Adrenal gland (tissue), 12 donors: ENCODE results near the gene KRTAP10-10. TPM values are rescaled to one million over a fixed set of nuclear protein-coding genes. Genes with fewer than 3 reads are reported as not detected.

Experiments used
- DNase-seq, 7 donors: peaks; one replicate each; pipeline ENCODE4 v3.0.0-alpha.2; 2019 to 2020
- H3K27ac ChIP-seq, 5 donors: fragments of 200-600 bp; sonication (generic) in 4 of 5; 1 replicate in 3 of 5; 2 replicates in 2 of 5; pipeline versions ENCODE4 v1.5.1 to v1.8.0; 2016 to 2020; ENCODE audit warnings: mild to moderate bottlenecking in 1 of 5
- H3K27me3 ChIP-seq: fragments of 200-600 bp; 2 replicates; pipeline ENCODE4 v1.8.0; 2021
- H3K36me3 ChIP-seq, 2 donors: fragments of 200-600 bp; replicated peaks in 1 of 2; 1 replicate in 1 of 2; 2 replicates in 1 of 2; pipeline versions ENCODE4 v1.5.1 to v1.8.0; 2018 to 2022
- H3K4me1 ChIP-seq, 2 donors: fragments of 200-600 bp; replicated peaks in 1 of 2; 1 replicate in 1 of 2; 2 replicates in 1 of 2; pipeline versions ENCODE4 v1.5.1 to v1.8.0; 2018 to 2021
- H3K4me3 ChIP-seq, 4 donors: fragments of 200-600 bp; sonication (generic) in 3 of 4; one replicate each; pipeline ENCODE4 v1.5.1; 2016 to 2018
- H3K9me3 ChIP-seq, 3 donors: fragments of 200-600 bp; sonication (generic) in 1 of 3; replicated peaks in 1 of 3; 1 replicate in 2 of 3; 2 replicates in 1 of 3; pipeline versions ENCODE4 v1.5.1 to v1.8.0; 2016 to 2021
- CTCF ChIP-seq, 6 experiments: fragments of 450-650 bp in 4 of 6; fragments of 200-600 bp in 2 of 6; sonication (generic) in 1 of 6; IDR thresholded peaks; 1 replicate in 5 of 6; 2 replicates in 1 of 6; pipeline versions ENCODE4 v1.5.1 to v1.8.0; 2016 to 2021; ENCODE audit warnings: antibody characterized with exemption in 6 of 6, mild to moderate bottlenecking in 2 of 6, moderate library complexity in 1 of 6
- POLR2A ChIP-seq, 2 donors: fragments of 450-650 bp; IDR thresholded peaks; one replicate each; pipeline ENCODE4 v1.6.1; 2017; ENCODE audit warnings: antibody characterized with exemption in 2 of 2, mild to moderate bottlenecking in 2 of 2, moderate library complexity in 1 of 2
- WGBS, 4 donors: extraction: QIAGEN DNeasy Blood & Tissue Kit in 2 of 4; methylation state at CpG; one replicate each; pipeline versions ENCODE4 v1.1.5 to v1.1.7; 2013 to 2017; 5-methylcytosine and 5-hydroxymethylcytosine counted together
- intact Hi-C, 2 donors: fragments of 100-400 bp; cut with DNase I; formaldehyde crosslinking; loops; one replicate each; pipeline versions ENCODE4 v1.14.1 to v1.15.0; 2022 to 2023
- polyA plus RNA-seq, 3 donors: library from polyadenylated mRNA; stranded (reverse); fragments of 200-250 nt in 2 of 3; fragments of 350-450 nt in 1 of 3; fragmentation: Illumina TruSeq in 1 of 3; extraction: RNeasy Lipid Tissue Mini Kit (QIAGEN cat#74804) in 1 of 3; gene quantifications; one replicate each; pipeline ENCODE4 v1.2.3, GENCODE V29; 2013 to 2014
- total RNA-seq, 9 donors: library from RNA; depleted of rRNA in 4 of 9; stranded (reverse); fragments of >200 nt in 4 of 9; fragments of 120-200 nt in 1 of 9; fragmentation: NEBNext Ultra II Directional in 1 of 9; extraction: Animal tissue kit (Norgen Biotek cat#: 25700) in 1 of 9; gene quantifications; one replicate each; pipeline versions ENCODE4 v1.1.0 to v1.2.4, GENCODE V29; 2013 to 2023
- donor health status: healthy with polysubstance abuse.
- donor health status: Bipolar disorder and iron deficiency.
- donor health status: DM: yes; HTN: yes; CAD: no.
- donor health status: DM: no; HTN: no; CAD: no.
- donor health status: DM: no; HTN: no; CAD: no.
- donor health status: DM: yes; HTN: yes; CAD: no.

Gene KRTAP10-10
- total and polyA plus RNA-seq, 12 donors: not detected

- Histone ChIP-seq H3K27me3 (peaks cover 3% of the 10 kb centered on the region), H3K36me3 (no peaks in the 10 kb centered on the region), H3K4me1 (no peaks in the 10 kb centered on the region), H3K9me3 (no peaks in the 10 kb centered on the region), H3K27ac (no peak within 1 kb of the TSS), H3K4me3 (no peak within 1 kb of the TSS)
- intact Hi-C loops: no loop called here
- no peak for DNase-seq
- WGBS, 4 donors: 41 to 73% (median 63%) methylated on average over 6 to 9 of the region's 9 CpGs
- TF ChIP-seq POLR2A (IDR thresholded peaks at IDR 0.05) (no peak), CTCF (IDR thresholded peaks at IDR 0.05) (no peak)
Measured at GRCh38 chr21:44654576-44655175, 17.5 kb downstream of the KRTAP10-10 start, which contains the start of gene KRTAP12-4. Gene KRTAP12-4, minus strand, starts transcription at chr21:44654659. Its CDS starts 45 bp downstream, at chr21:44654614.

GRCh38 chr21:44656868-44657267, 19.7 kb downstream of the KRTAP10-10 start:
- H3K4me3 ChIP-seq: no peak overlapping the region
- no peaks in the 10 kb centered on the region for H3K36me3 ChIP-seq
- no peaks in the 10 kb centered on the region for H3K9me3 ChIP-seq
- H3K27me3 ChIP-seq: peaks cover 3% of the 10 kb centered on the region
- H3K4me1 ChIP-seq: no peaks in the 10 kb centered on the region
- no peak for DNase-seq
- intact Hi-C loops: no loop called here
- H3K27ac ChIP-seq: no peak overlapping the region
- TF ChIP-seq POLR2A (IDR thresholded peaks at IDR 0.05) (no peak), CTCF (IDR thresholded peaks at IDR 0.05) (no peak)
- 29 to 58% (median 44%) methylated on average over 1 of the region's 1 CpG for WGBS, 4 donors

GRCh38 chr21:44657635-44658540, 20.7 kb downstream of the KRTAP10-10 start, which contains the start of gene KRTAP12-3:
Gene KRTAP12-3, plus strand, starts transcription at chr21:44657932. Its CDS starts 48 bp downstream, at chr21:44657980.
- intact Hi-C loops: no loop called here
- Histone ChIP-seq H3K27ac (no peak within 1 kb of the TSS), H3K36me3 (no peaks in the 10 kb centered on the region), H3K27me3 (peaks cover 3% of the 10 kb centered on the region), H3K4me3 (no peak within 1 kb of the TSS), H3K4me1 (no peaks in the 10 kb centered on the region), H3K9me3 (no peaks in the 10 kb centered on the region)
- no peak for DNase-seq
- TF ChIP-seq POLR2A (IDR thresholded peaks at IDR 0.05) (no peak), CTCF (IDR thresholded peaks at IDR 0.05) (no peak)
- 67 to 78% (median 73%) methylated on average over 17 to 26 of the region's 26 CpGs for WGBS, 4 donors

GRCh38 chr21:44658541-44658910, 21.4 kb downstream of the KRTAP10-10 start:
- no peak for DNase-seq
- H3K27ac ChIP-seq: no peak overlapping the region
- WGBS, 4 donors: 68 to 82% (median 73%) methylated on average over 5 of the region's 5 CpGs
- intact Hi-C loops: no loop called here
- H3K4me3 ChIP-seq: no peak overlapping the region
- peaks cover 3% of the 10 kb centered on the region for H3K27me3 ChIP-seq
- H3K4me1 ChIP-seq: no peaks in the 10 kb centered on the region
- no peaks in the 10 kb centered on the region for H3K9me3 ChIP-seq
- TF ChIP-seq POLR2A (IDR thresholded peaks at IDR 0.05): no peak
- TF ChIP-seq CTCF (IDR thresholded peaks at IDR 0.05): no peak
- no peaks in the 10 kb centered on the region for H3K36me3 ChIP-seq
